H1 (cell line): ENCODE measurements around the gene LRRK1. TPM values are rescaled to one million over a fixed set of nuclear protein-coding genes. Genes with fewer than 3 reads are reported as not detected.

Experiments
- CTCF ChIA-PET: fragments of 300-600 bp; sonication (Branson Sonifier 250); formaldehyde crosslinking; loops from one replicate; lab custom pipeline; 2021; ENCODE audit not compliant: partially characterized antibody; lab: Charles Lee
- POLR2A ChIA-PET: fragments of 300-600 bp; sonication (Branson Sonifier 250); formaldehyde crosslinking; loops from one replicate; lab custom pipeline; 2021; ENCODE audit warnings: inconsistent platforms; ENCODE audit not compliant: partially characterized antibody; lab: Charles Lee
- DNase-seq, 2 experiments: peaks; one replicate each; pipeline versions ENCODE4 v3.0.0 to v3.0.0-alpha.2; 2010 to 2022; ENCODE audit warnings: low spot score in 2 of 2, low read depth in 1 of 2, mixed read lengths in 1 of 2
- FAIRE-seq: peaks from 2 replicates; lab custom pipeline; 2011; peaks lifted over from hg19 to GRCh38; lab: Jason Lieb, UNC
- H2AFZ ChIP-seq: 2 replicates; pipeline ENCODE4 v1.8.1; 2012; ENCODE audit warnings: low read length, inconsistent platforms
- H2AK5ac ChIP-seq: 2 replicates; pipeline ENCODE4 v1.6.1; 2013; ENCODE audit warnings: low read depth, low read length
- H2BK120ac ChIP-seq: replicated peaks from 2 replicates; pipeline ENCODE3; 2013; ENCODE audit warnings: low read depth, low read length, inconsistent platforms
- H2BK12ac ChIP-seq: 2 replicates; pipeline ENCODE4 v1.6.1; 2013; ENCODE audit warnings: low read depth, low read length
- H2BK15ac ChIP-seq: 2 replicates; pipeline ENCODE4 v1.6.1; 2013; ENCODE audit warnings: low read length
- H2BK20ac ChIP-seq: 2 replicates; pipeline ENCODE4 v1.6.1; 2013; ENCODE audit warnings: low read length
- H2BK5ac ChIP-seq: 2 replicates; pipeline ENCODE4 v1.6.1; 2013; ENCODE audit warnings: low read depth, low read length
- H3K14ac ChIP-seq: 2 replicates; pipeline ENCODE4 v1.6.1; 2013; ENCODE audit warnings: inconsistent platforms; ENCODE audit not compliant: insufficient read length
- H3K18ac ChIP-seq: 2 replicates; pipeline ENCODE4 v1.6.1; 2013; ENCODE audit warnings: low read length; ENCODE audit errors: extremely low read depth
- H3K23ac ChIP-seq: 2 replicates; pipeline ENCODE4 v1.6.1; 2013; ENCODE audit warnings: inconsistent platforms; ENCODE audit not compliant: insufficient read length
- H3K23me2 ChIP-seq: 2 replicates; pipeline ENCODE4 v1.6.1; 2013; ENCODE audit warnings: low read depth, low read length
- H3K27ac ChIP-seq: 2 replicates; pipeline ENCODE4 v1.6.1; 2011; ENCODE audit warnings: low read depth, low read length, inconsistent platforms
- H3K27me3 ChIP-seq, 4 experiments: replicated peaks in 1 of 4; 1 replicate in 1 of 4; 2 replicates in 3 of 4; pipeline versions ENCODE4 v1.6.1 to v1.8.1; 2011 to 2013; ENCODE audit warnings: low read length in 3 of 4, mild to moderate bottlenecking in 3 of 4, inconsistent platforms in 2 of 4, mixed read lengths in 2 of 4, moderate library complexity in 1 of 4; ENCODE audit not compliant: control insufficient read depth in 3 of 4, insufficient read depth in 3 of 4; ENCODE audit errors: extremely low read depth in 1 of 4
- H3K36me3 ChIP-seq, 4 experiments: 2 replicates each; pipeline versions ENCODE4 v1.6.1 to v1.8.1; 2011 to 2013; ENCODE audit warnings: mild to moderate bottlenecking in 4 of 4, low read length in 3 of 4, moderate library complexity in 2 of 4, control low read depth in 1 of 4, inconsistent platforms in 1 of 4; ENCODE audit not compliant: insufficient read depth in 4 of 4, control insufficient read depth in 2 of 4
- H3K4ac ChIP-seq: replicated peaks from 2 replicates; pipeline ENCODE3; 2013; ENCODE audit warnings: low read length, low read depth, mixed read lengths, inconsistent platforms; ENCODE audit not compliant: insufficient read length
- H3K4me1 ChIP-seq, 4 experiments: replicated peaks in 1 of 4; 1 replicate in 1 of 4; 2 replicates in 3 of 4; pipeline versions ENCODE4 v1.6.1 to v1.8.1; 2011 to 2013; ENCODE audit warnings: low read length in 3 of 4, inconsistent platforms in 2 of 4, mixed read lengths in 1 of 4; ENCODE audit not compliant: insufficient read depth in 4 of 4, control insufficient read depth in 3 of 4
- H3K4me2 ChIP-seq, 2 experiments: 2 replicates each; pipeline versions ENCODE4 v1.6.1 to v1.8.1; 2011 to 2013; ENCODE audit warnings: low read depth in 2 of 2, low read length in 2 of 2, control low read depth in 1 of 2, inconsistent platforms in 1 of 2, mild to moderate bottlenecking in 1 of 2; ENCODE audit not compliant: insufficient read depth in 1 of 2
- H3K4me3 ChIP-seq, 4 experiments: fragments of 200-600, 300-600 bp in 1 of 4; sonication (generic), shearing (Covaris generic), sonication (Bioruptor Twin) in 1 of 4; 2 replicates each; pipeline versions ENCODE4 v1.5.1 to v1.8.1; 2011 to 2016; ENCODE audit warnings: low read length in 4 of 4, low read depth in 3 of 4, control low read depth in 2 of 4, inconsistent platforms in 2 of 4, mild to moderate bottlenecking in 2 of 4, mixed read lengths in 1 of 4, moderate library complexity in 1 of 4; ENCODE audit not compliant: insufficient read depth in 2 of 4; ENCODE audit errors: extremely low read depth in 1 of 4
- H3K56ac ChIP-seq: replicated peaks from 2 replicates; pipeline ENCODE3; 2013; ENCODE audit warnings: low read depth, mild to moderate bottlenecking, mixed read lengths, low read length, inconsistent platforms; ENCODE audit not compliant: insufficient read length
- H3K79me1 ChIP-seq: 2 replicates; pipeline ENCODE4 v1.6.1; 2013; ENCODE audit warnings: low read depth, low read length, control low read depth
- H3K79me2 ChIP-seq, 2 experiments: 2 replicates each; pipeline versions ENCODE4 v1.6.1 to v1.8.1; 2012 to 2013; ENCODE audit warnings: low read length in 2 of 2, mild to moderate bottlenecking in 2 of 2, inconsistent platforms in 1 of 2; ENCODE audit not compliant: insufficient read depth in 2 of 2, control insufficient read depth in 1 of 2
- H3K9ac ChIP-seq, 4 experiments: replicated peaks in 1 of 4; 1 replicate in 1 of 4; 2 replicates in 3 of 4; pipeline versions ENCODE4 v1.6.1 to v1.8.1; 2011 to 2013; ENCODE audit warnings: low read depth in 3 of 4, low read length in 3 of 4, control low read depth in 2 of 4, mild to moderate bottlenecking in 2 of 4, moderate library complexity in 2 of 4, inconsistent platforms in 1 of 4; ENCODE audit errors: extremely low read depth in 1 of 4
- H3K9me3 ChIP-seq, 2 experiments: 2 replicates each; pipeline versions ENCODE4 v1.6.1 to v1.8.1; 2012 to 2013; ENCODE audit warnings: mild to moderate bottlenecking in 2 of 2, moderate library complexity in 2 of 2, control low read depth in 1 of 2, inconsistent platforms in 1 of 2, low read depth in 1 of 2, low read length in 1 of 2, mixed read lengths in 1 of 2; ENCODE audit not compliant: insufficient read depth in 2 of 2
- H4K20me1 ChIP-seq, 2 experiments: replicated peaks in 1 of 2; 2 replicates each; pipeline versions ENCODE3 to v1.8.1; 2011 to 2013; ENCODE audit warnings: inconsistent platforms in 2 of 2, low read length in 2 of 2, mild to moderate bottlenecking in 1 of 2; ENCODE audit not compliant: insufficient read depth in 2 of 2, control insufficient read depth in 1 of 2
- H4K5ac ChIP-seq: 2 replicates; pipeline ENCODE4 v1.6.1; 2013; ENCODE audit warnings: low read length, low read depth, mixed read lengths, inconsistent platforms; ENCODE audit not compliant: insufficient read length
- H4K8ac ChIP-seq: 2 replicates; pipeline ENCODE4 v1.8.0; 2013; ENCODE audit warnings: mild to moderate bottlenecking, moderate library complexity, low read length, inconsistent platforms; ENCODE audit not compliant: insufficient read depth; ENCODE audit errors: extremely low read depth
- H4K91ac ChIP-seq: replicated peaks from 2 replicates; pipeline ENCODE3; 2013; ENCODE audit warnings: low read length, mixed read lengths, inconsistent platforms; ENCODE audit not compliant: insufficient read length
- EZH2 ChIP-seq: fragments of 200-600 bp; sonication (generic); IDR thresholded peaks from 2 replicates; pipeline ENCODE4 v1.7.1; 2012; ENCODE audit warnings: low read depth, mild to moderate bottlenecking, moderate library complexity, low read length, inconsistent platforms; ENCODE audit not compliant: severe bottlenecking
- WGBS, 2 experiments: shearing (Covaris generic) in 1 of 2; methylation state at CpG; one replicate each; pipeline versions ENCODE4 v1.1.6 to v1.1.7; 2013 to 2015; ENCODE audit warnings: low lambda C conversion rate in 2 of 2, mixed read lengths in 2 of 2, inconsistent platforms in 1 of 2, low coverage in 1 of 2, missing lambda C conversion rate in 1 of 2; ENCODE audit not compliant: insufficient replicate concordance in 2 of 2, insufficient coverage in 1 of 2, insufficient read length in 1 of 2; ENCODE audit errors: extremely low coverage in 1 of 2, missing lambda C conversion rate in 1 of 2; 5-methylcytosine and 5-hydroxymethylcytosine counted together
- polyA plus RNA-seq, 7 experiments: library from polyadenylated mRNA; depleted of rRNA in 3 of 7; stranded (reverse) in 5 of 7; unstranded in 2 of 7; fragments of >200 nt in 5 of 7; fragments of 200-250 nt in 2 of 7; gene quantifications; 1 replicate in 5 of 7; 2 replicates in 1 of 7; 4 replicates in 1 of 7; pipeline versions ENCODE4 v1.2.1 to v1.2.3, GENCODE V29; 2011 to 2013; ENCODE audit warnings: missing spikeins in 2 of 7, mixed read lengths in 2 of 7
- total RNA-seq: library from RNA; stranded (reverse); fragmentation: NEBNext Ultra II Directional; extraction: Animal tissue kit (Norgen Biotek cat#: 25700); gene quantifications from 2 replicates; pipeline ENCODE4 v1.2.1, GENCODE V29; 2021

The LRRK1 gene
- total and polyA plus RNA-seq, 2 of the 8 experiments (the other 6 are each of a cell fraction or from before 2014, with no cell fraction given) = 1.2 to 3.6 TPM

DNA sequence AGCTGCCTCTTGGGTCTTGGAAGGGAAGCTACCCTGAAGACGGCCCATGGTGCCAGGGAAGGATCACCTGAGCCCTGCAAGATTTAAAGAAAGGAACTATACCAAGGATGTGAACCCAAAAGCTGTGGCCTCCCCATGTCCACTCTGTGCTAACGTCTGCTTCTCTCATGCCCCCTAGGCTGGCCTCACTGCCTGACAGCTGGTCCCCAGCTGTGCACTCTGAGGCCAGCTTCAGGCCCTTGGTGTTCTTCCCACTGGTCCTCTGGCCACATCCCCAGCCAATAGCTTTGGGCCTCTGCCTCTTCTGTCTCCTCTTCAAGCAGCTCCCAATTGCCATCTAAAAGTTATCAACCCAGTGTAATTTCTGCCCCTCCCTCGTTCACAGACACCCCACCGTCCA, 5.2 kb upstream of the LRRK1 start:
- no peak overlapping the region for H3K23ac ChIP-seq
- CTCF ChIA-PET = interaction anchor here (0.6 to 12.2 kb wide), 14 partner anchors 12 to 1751 kb away, joined by 3 to 405 read pairs (median 6); partner anchors contain the start of gene ALDH1A3
- FAIRE-seq (no peak), DNase-seq (no peak)
- no peak overlapping the region for H3K4me3 ChIP-seq
- no peak overlapping the region for H4K91ac ChIP-seq
- H2BK12ac ChIP-seq = no peak overlapping the region
- peaks cover 7 to 19% (median 17%) of the 10 kb centered on the region in 4 experiments for H3K27me3 ChIP-seq
- POLR2A ChIA-PET = interaction anchor here (1.1 kb wide), 1 partner anchor 88 kb away, joined by 3 read pairs; no protein-coding TSS in a partner anchor
- H3K14ac ChIP-seq = no peak overlapping the region
- H3K9me3 ChIP-seq = no peaks in the 10 kb centered on the region; a peak in 1 of 4 replicates
- no peak overlapping the region for H4K5ac ChIP-seq
- no peaks in the 10 kb centered on the region for H4K20me1 ChIP-seq
- H3K79me1 ChIP-seq = no peaks in the 10 kb centered on the region
- peaks cover 9% of the 10 kb centered on the region; the same call in 1 of the 2 replicates for H3K23me2 ChIP-seq
- H2BK15ac ChIP-seq = no peak overlapping the region
- H3K4ac ChIP-seq = no peak overlapping the region
- H2AFZ ChIP-seq = no peak overlapping the region
- no peak overlapping the region for H3K4me2 ChIP-seq
- no peak overlapping the region for H2AK5ac ChIP-seq
- no peak overlapping the region for H2BK20ac ChIP-seq
- H3K9ac ChIP-seq = no peak overlapping the region
- H3K27ac ChIP-seq = no peak overlapping the region
- H3K18ac ChIP-seq = no peak overlapping the region
- H3K56ac ChIP-seq = no peak overlapping the region
- TF ChIP-seq EZH2 = no peak
- H3K36me3 ChIP-seq = no peaks in the 10 kb centered on the region
- H3K79me2 ChIP-seq = no peaks in the 10 kb centered on the region
- no peak overlapping the region for H4K8ac ChIP-seq
- no peak overlapping the region for H2BK5ac ChIP-seq
- H3K4me1 ChIP-seq = peaks cover 0 to 6% (median 0%) of the 10 kb centered on the region in 4 experiments; a peak in 4 of 7 replicates
- H2BK120ac ChIP-seq = no peak overlapping the region
- 87% methylated on average over 4 of the region's 4 CpGs; no CpG with 5 or more reads in 1 of the 2 experiments for WGBS, 2 experiments
